NOMO-1 treated with DMSO at 0.1 percent for 48 hours (cell line): ENCODE results near the gene CSRNP3.

Experiments used
- DNase-seq: peaks from one replicate; lab custom pipeline; 2025; ENCODE audit not compliant: unreplicated experiment; lab: John Stamatoyannopoulos, UW

Gene CSRNP3

GRCh38 chr2:165539985-165540384 lies 70.5 kb downstream of the CSRNP3 start:
- DNase-seq, result no peak

- DNase-seq, result peak; percentile 1
Observed at GRCh38 chr2:165544897-165545296, 75.4 kb downstream of the CSRNP3 start.

- no peak for DNase-seq
Observed at GRCh38 chr2:165547900-165548299, 78.4 kb downstream of the CSRNP3 start.

GRCh38 chr2:165549619-165550018 lies 80.1 kb downstream of the CSRNP3 start:
- no peak for DNase-seq

- no peak for DNase-seq
Observed at GRCh38 chr2:165558832-165559231, 89.3 kb downstream of the CSRNP3 start.

- DNase-seq, result no peak
Observed at GRCh38 chr2:165560377-165560988, 91.0 kb downstream of the CSRNP3 start.

GRCh38 chr2:165561516-165561915 lies 92.0 kb downstream of the CSRNP3 start:
- no peak for DNase-seq

- no peak for DNase-seq
Observed at GRCh38 chr2:165562233-165562632, 92.7 kb downstream of the CSRNP3 start.

- DNase-seq, result no peak
Observed at GRCh38 chr2:165563468-165564225, 94.1 kb downstream of the CSRNP3 start.

GRCh38 chr2:165566008-165566407 lies 96.5 kb downstream of the CSRNP3 start:
- DNase-seq, result no peak

- DNase-seq, result no peak
Observed at GRCh38 chr2:165567273-165567672, 97.8 kb downstream of the CSRNP3 start.

GRCh38 chr2:165568361-165568760 lies 98.9 kb downstream of the CSRNP3 start:
- no peak for DNase-seq

GRCh38 chr2:165571477-165571876 lies 102.0 kb downstream of the CSRNP3 start:
- DNase-seq, result no peak

GRCh38 chr2:165572151-165572550 lies 102.7 kb downstream of the CSRNP3 start:
- no peak for DNase-seq

- no peak for DNase-seq
Observed at GRCh38 chr2:165573534-165574461, 104.3 kb downstream of the CSRNP3 start.

- no peak for DNase-seq
Observed at GRCh38 chr2:165575044-165575615, 105.6 kb downstream of the CSRNP3 start.

- no peak for DNase-seq
Observed at GRCh38 chr2:165576409-165577154, 107.1 kb downstream of the CSRNP3 start.

GRCh38 chr2:165582409-165582808 lies 112.9 kb downstream of the CSRNP3 start:
- no peak for DNase-seq

GRCh38 chr2:165582863-165583506 lies 113.5 kb downstream of the CSRNP3 start:
- DNase-seq, result no peak

- no peak for DNase-seq
Observed at GRCh38 chr2:165584126-165584654, 114.7 kb downstream of the CSRNP3 start.
